Fibroblast of lung (primary cell): ENCODE results near the gene CALN1.

Experiments used
- EZH2 ChIP-seq: IDR thresholded peaks from 2 replicates; pipeline ENCODE4 v1.5.1; 2012; ENCODE audit warnings: low read length, control low read depth, mild to moderate bottlenecking; ENCODE audit errors: missing control alignments
- TF ChIP-seq, protein P1 (sequence below), 2 donors: IDR thresholded peaks in 1 of 2; conservative IDR thresholded peaks in 1 of 2; 1 replicate in 1 of 2; 2 replicates in 1 of 2; pipeline ENCODE4 v1.5.1; 2011 to 2012; ENCODE audit warnings: low read length in 2 of 2, control low read depth in 1 of 2, inconsistent platforms in 1 of 2, low read depth in 1 of 2, mild to moderate bottlenecking in 1 of 2

DNA sequence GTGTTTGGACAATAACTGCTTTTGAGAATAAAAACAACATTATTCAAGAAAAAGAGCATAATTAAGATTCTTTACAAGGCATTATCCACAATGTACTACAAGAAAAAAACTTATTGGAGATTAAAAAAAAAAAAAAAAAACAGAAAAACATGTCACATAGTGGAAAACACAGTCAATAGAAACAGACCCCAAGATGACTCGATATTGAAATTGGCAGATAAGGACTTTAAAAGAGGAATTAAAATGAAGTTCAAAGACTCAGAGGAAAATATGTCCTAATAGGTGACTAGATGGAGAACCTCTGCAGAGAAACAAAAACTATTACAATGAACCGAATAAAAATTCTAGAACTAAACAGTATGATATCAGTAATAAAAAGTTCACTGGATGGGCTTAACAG lies 248.9 kb downstream of the CALN1 start:
- TF ChIP-seq EZH2 = no peak
- TF ChIP-seq, protein P1, sequence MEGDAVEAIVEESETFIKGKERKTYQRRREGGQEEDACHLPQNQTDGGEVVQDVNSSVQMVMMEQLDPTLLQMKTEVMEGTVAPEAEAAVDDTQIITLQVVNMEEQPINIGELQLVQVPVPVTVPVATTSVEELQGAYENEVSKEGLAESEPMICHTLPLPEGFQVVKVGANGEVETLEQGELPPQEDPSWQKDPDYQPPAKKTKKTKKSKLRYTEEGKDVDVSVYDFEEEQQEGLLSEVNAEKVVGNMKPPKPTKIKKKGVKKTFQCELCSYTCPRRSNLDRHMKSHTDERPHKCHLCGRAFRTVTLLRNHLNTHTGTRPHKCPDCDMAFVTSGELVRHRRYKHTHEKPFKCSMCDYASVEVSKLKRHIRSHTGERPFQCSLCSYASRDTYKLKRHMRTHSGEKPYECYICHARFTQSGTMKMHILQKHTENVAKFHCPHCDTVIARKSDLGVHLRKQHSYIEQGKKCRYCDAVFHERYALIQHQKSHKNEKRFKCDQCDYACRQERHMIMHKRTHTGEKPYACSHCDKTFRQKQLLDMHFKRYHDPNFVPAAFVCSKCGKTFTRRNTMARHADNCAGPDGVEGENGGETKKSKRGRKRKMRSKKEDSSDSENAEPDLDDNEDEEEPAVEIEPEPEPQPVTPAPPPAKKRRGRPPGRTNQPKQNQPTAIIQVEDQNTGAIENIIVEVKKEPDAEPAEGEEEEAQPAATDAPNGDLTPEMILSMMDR (conservative IDR thresholded peaks at IDR 0.05 in 1 of 2, IDR thresholded peaks at IDR 0.05 in 1 of 2; ENCODE audit: low read depth in 1 of 2, low read length in 2 of 2) = no peak
